Kidney (tissue), 14 donors: ENCODE measurements around the gene FOXL1. TPM values are rescaled to one million over a fixed set of nuclear protein-coding genes. Genes with fewer than 3 reads are reported as not detected.

Experiments used
- DNase-seq, 5 donors: peaks; one replicate each; pipeline ENCODE4 v3.0.0-alpha.2; 2013 to 2020
- FAIRE-seq: peaks from 2 replicates; lab custom pipeline; 2012; peaks lifted over from hg19 to GRCh38; lab: Jason Lieb, UNC
- H3K27ac ChIP-seq, 2 donors: one replicate each; pipeline ENCODE4 v1.7.0; 2013; ENCODE audit warnings: low read depth in 2 of 2, low read length in 2 of 2, inconsistent platforms in 1 of 2
- H3K27me3 ChIP-seq: one replicate; pipeline ENCODE4 v1.7.1; 2013; ENCODE audit warnings: low read length, inconsistent platforms; ENCODE audit not compliant: control insufficient read depth, insufficient read depth
- H3K36me3 ChIP-seq, 3 donors: one replicate each; pipeline versions ENCODE4 v1.7.0 to v1.7.1; 2013; ENCODE audit warnings: low read length in 3 of 3, control low read depth in 1 of 3, inconsistent platforms in 1 of 3; ENCODE audit not compliant: insufficient read depth in 3 of 3, control insufficient read depth in 2 of 3
- H3K4me1 ChIP-seq, 3 donors: one replicate each; pipeline versions ENCODE4 v1.7.0 to v1.7.1; 2013; ENCODE audit warnings: low read length in 3 of 3, inconsistent platforms in 1 of 3, low read depth in 1 of 3; ENCODE audit not compliant: control insufficient read depth in 2 of 3, insufficient read depth in 2 of 3
- H3K4me3 ChIP-seq, 3 donors: one replicate each; pipeline versions ENCODE4 v1.7.0 to v1.8.1; 2013; ENCODE audit warnings: low read length in 3 of 3, control low read depth in 1 of 3, inconsistent platforms in 1 of 3
- H3K9ac ChIP-seq, 3 donors: one replicate each; pipeline versions ENCODE4 v1.7.0 to v1.7.1; 2013; ENCODE audit warnings: low read length in 3 of 3, control low read depth in 1 of 3, inconsistent platforms in 1 of 3
- H3K9me3 ChIP-seq, 3 donors: one replicate each; pipeline versions ENCODE4 v1.7.0 to v1.7.1; 2013; ENCODE audit warnings: low read length in 3 of 3, control low read depth in 1 of 3, inconsistent platforms in 1 of 3; ENCODE audit not compliant: control insufficient read depth in 2 of 3, insufficient read depth in 1 of 3
- intact Hi-C: fragments of 100-400 bp; cut with DNase I; formaldehyde crosslinking; loops from one replicate; pipeline ENCODE4 v1.11.1; 2022
- polyA plus RNA-seq: library from polyadenylated mRNA; stranded (reverse); fragments of 350-450 nt; fragmentation: Illumina TruSeq; extraction: RNeasy Lipid Tissue Mini Kit (QIAGEN cat#74804); gene quantifications from one replicate; pipeline ENCODE4 v1.2.3, GENCODE V29; 2014; ENCODE audit warnings: low read depth, low replicate concordance; ENCODE audit not compliant: insufficient read depth
- total RNA-seq: library from RNA; stranded (reverse); fragmentation: NEBNext Ultra II Directional; extraction: Animal tissue kit (Norgen Biotek cat#: 25700); gene quantifications from one replicate; pipeline ENCODE4 v1.2.1, GENCODE V29; 2021
- TF ChIP-seq, protein P1 (sequence below): IDR thresholded peaks from 3 replicates; pipeline ENCODE4 v1.5.1; 2012; ENCODE audit warnings: mild to moderate bottlenecking, moderate library complexity, borderline replicate concordance; ENCODE audit not compliant: insufficient read depth; ENCODE audit errors: extremely low read depth
- donor health status: control.
- donor health status: control.
- donor health status: control.
- donor health status: control.
- donor health status: control.
- donor health status: DM: yes; HTN: yes; CAD: no.
- donor health status: Normal renal cell carcinoma (clear cell type).

The FOXL1 gene
- total and polyA plus RNA-seq, 2 donors from 2014 or later = 0.52 to 2.0 TPM

DNA sequence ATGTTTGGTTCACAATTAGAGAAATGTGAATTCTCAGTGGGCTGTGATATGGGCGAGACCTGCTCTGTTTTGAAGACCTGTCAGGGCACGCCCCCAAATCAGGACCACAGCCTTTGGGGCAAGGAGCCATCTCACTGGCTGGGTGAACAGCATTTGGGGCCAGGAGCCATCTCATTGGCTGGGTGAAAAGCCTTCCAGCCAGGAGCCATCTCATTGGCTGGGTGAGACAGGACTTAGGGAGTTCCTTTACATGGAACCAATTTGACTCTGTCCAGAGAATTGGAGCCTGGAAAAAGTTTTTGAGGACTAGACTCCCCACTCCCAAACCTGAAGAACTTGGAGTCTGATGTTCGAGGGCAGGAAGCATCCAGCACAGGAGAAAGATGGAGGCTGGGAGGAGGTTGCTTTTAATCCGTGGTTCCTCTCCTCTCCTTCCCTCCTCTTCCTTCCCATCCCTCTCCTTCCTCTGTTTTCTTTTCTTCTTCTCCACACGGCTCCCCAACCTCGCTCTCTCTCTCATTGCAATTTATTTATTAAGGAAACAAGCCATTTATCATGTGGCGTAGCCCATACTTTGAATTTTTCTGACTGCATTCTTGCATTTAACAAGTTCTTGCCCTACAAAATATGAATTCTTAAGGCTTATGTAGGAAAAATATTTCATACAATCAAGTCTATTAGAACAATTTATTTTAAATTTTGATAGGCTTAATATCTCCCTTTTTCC is 19.7 kb downstream of the FOXL1 start:
- Histone ChIP-seq H3K27ac (no peak overlapping the region), H3K9ac (no peak overlapping the region), H3K36me3 (no peaks in the 10 kb centered on the region), H3K9me3 (no peaks in the 10 kb centered on the region), H3K27me3 (peaks cover 2% of the 10 kb centered on the region), H3K4me3 (no peak overlapping the region), H3K4me1 (no peaks in the 10 kb centered on the region)
- DNase-seq = peak in 2 of 5 donors; percentile 53 to 79
- no peak for FAIRE-seq
- intact Hi-C loops = no loop called here
- TF ChIP-seq, protein P1, sequence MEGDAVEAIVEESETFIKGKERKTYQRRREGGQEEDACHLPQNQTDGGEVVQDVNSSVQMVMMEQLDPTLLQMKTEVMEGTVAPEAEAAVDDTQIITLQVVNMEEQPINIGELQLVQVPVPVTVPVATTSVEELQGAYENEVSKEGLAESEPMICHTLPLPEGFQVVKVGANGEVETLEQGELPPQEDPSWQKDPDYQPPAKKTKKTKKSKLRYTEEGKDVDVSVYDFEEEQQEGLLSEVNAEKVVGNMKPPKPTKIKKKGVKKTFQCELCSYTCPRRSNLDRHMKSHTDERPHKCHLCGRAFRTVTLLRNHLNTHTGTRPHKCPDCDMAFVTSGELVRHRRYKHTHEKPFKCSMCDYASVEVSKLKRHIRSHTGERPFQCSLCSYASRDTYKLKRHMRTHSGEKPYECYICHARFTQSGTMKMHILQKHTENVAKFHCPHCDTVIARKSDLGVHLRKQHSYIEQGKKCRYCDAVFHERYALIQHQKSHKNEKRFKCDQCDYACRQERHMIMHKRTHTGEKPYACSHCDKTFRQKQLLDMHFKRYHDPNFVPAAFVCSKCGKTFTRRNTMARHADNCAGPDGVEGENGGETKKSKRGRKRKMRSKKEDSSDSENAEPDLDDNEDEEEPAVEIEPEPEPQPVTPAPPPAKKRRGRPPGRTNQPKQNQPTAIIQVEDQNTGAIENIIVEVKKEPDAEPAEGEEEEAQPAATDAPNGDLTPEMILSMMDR = no peak

DNA sequence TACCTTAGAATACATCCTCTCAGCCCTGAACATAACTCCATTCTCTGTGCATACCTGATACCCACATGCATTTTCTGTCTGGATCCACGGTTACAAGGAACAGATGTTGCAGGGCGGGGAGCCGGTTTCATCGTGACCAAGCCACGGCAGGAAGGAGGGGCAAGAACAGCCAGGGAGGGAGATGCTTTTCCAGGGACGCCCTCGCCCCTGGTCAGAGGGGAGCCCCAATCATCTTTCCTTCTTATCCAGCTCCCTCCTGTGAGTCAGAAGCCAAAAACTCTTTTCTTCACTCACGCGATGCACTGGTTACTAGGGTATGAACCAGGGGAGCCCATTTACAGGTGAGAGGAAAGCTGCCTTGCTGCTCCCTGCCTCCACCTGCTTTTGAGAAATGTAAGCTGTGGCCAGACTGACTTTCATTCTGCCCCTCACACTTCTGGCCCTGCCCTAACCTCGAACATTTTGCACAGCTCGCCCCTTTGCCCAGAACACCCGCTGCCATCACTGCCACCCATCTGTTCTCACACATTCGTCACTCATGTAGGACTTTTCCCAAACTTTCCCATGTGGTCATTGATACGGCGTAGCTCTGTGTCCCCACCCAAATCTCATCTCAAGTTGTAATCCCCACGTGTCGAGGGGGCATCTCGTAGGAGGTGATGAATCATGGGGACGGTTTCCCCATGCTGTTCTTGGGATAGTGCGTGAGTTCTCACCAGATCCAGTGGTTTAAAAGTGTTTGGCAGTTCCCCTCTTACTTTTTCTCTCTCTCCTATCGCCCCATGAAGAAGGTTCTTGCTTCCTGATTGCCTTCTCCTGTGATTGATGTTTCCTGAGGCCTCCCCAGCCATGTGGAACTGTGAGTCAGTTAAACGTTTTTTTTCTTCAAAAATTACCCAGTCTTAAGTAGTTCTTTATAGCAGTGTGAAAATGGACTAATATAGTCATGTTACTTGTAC is 20.5 kb downstream of the FOXL1 start:
- DNase-seq = peak in 2 of 5 donors; percentile 17 to 53
- no peak overlapping the region for H3K9ac ChIP-seq
- peak overlapping the region in 1 of 2 donors; percentile 2 for H3K27ac ChIP-seq
- no peaks in the 10 kb centered on the region for H3K9me3 ChIP-seq
- no peaks in the 10 kb centered on the region for H3K4me1 ChIP-seq
- H3K27me3 ChIP-seq = peaks cover 2% of the 10 kb centered on the region
- TF ChIP-seq, protein P1 = no peak
- H3K4me3 ChIP-seq = no peak overlapping the region
- FAIRE-seq = no peak
- H3K36me3 ChIP-seq = no peaks in the 10 kb centered on the region
- intact Hi-C loops = no loop called here

DNA sequence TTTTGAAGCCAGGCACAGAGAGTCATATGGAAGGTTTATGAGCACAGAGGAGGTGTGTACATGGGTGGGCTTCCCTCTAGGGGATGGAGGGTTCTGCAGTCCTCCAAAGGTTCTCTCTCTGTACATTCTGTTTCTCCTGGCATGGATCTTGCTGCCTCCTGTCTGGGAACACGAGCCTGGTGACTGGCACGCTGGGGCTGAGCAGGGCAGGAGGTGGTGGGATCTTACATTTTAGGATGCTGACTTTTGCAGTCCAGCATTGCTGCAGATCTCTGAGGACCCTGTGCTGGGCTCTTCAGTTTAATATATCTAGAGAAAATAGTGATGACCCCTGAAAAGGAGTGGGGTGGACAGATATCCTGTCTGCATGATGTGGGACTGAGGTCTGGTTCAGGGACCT is 23.0 kb downstream of the FOXL1 start:
- TF ChIP-seq, protein P1 = no peak
- Histone ChIP-seq H3K4me3 (no peak overlapping the region), H3K27me3 (no peaks in the 10 kb centered on the region), H3K27ac (no peak overlapping the region), H3K36me3 (no peaks in the 10 kb centered on the region), H3K9ac (no peak overlapping the region), H3K9me3 (no peaks in the 10 kb centered on the region), H3K4me1 (no peaks in the 10 kb centered on the region)
- FAIRE-seq (no peak), DNase-seq (no peak)
- intact Hi-C loops = no loop called here
